GM21528 (cell line): ENCODE measurements around the gene CUTA.

Experiments used
- ATAC-seq: cut with Tn5 transposase; IDR thresholded peaks from one replicate; pipeline ENCODE4 v1.9.1; 2021; ENCODE audit warnings: mild to moderate bottlenecking, moderate library complexity; ENCODE audit not compliant: unreplicated experiment, low FRiP score

The CUTA gene

GRCh38 chr6:33417903-33418689 lies at the start of gene CUTA:
Gene CUTA (minus strand): TSS chr6:33418107. CDS start chr6:33418000, 107 bp downstream.
- ATAC-seq = peak; percentile 83

- no peak for ATAC-seq
These were observed 49.2 kb upstream of the CUTA start for GRCh38 chr6:33467091-33467490.

GRCh38 chr6:33466075-33466735 lies 48.3 kb upstream of the CUTA start:
- ATAC-seq = no peak

- ATAC-seq = no peak
These were observed 41.3 kb upstream of the CUTA start for GRCh38 chr6:33459226-33459625.

GRCh38 chr6:33458676-33459075 lies 40.8 kb upstream of the CUTA start:
- ATAC-seq = no peak

GRCh38 chr6:33456156-33456555 lies 38.2 kb upstream of the CUTA start:
- no peak for ATAC-seq

- no peak for ATAC-seq
These were observed 37.1 kb upstream of the CUTA start for GRCh38 chr6:33455051-33455450.

GRCh38 chr6:33454009-33454946 lies 36.4 kb upstream of the CUTA start, which contains the start of gene ZBTB9:
Gene ZBTB9 (plus strand): TSS chr6:33454576. CDS start chr6:33455101, 525 bp downstream.
- peak; percentile 96 for ATAC-seq

GRCh38 chr6:33453393-33454008 lies 35.6 kb upstream of the CUTA start:
- no peak for ATAC-seq

GRCh38 chr6:33452496-33452895 lies 34.6 kb upstream of the CUTA start:
- ATAC-seq = no peak

- no peak for ATAC-seq
These were observed 33.7 kb upstream of the CUTA start for GRCh38 chr6:33451606-33452005.

- no peak for ATAC-seq
These were observed 32.5 kb upstream of the CUTA start for GRCh38 chr6:33450434-33450833.

GRCh38 chr6:33446356-33446755 lies 28.4 kb upstream of the CUTA start:
- no peak for ATAC-seq

- no peak for ATAC-seq
These were observed 27.3 kb upstream of the CUTA start for GRCh38 chr6:33445119-33445603.

- no peak for ATAC-seq
These were observed 26.0 kb upstream of the CUTA start for GRCh38 chr6:33443619-33444504.

GRCh38 chr6:33443025-33443424 lies 25.1 kb upstream of the CUTA start:
- ATAC-seq = no peak

- no peak for ATAC-seq
These were observed 24.4 kb upstream of the CUTA start for GRCh38 chr6:33442283-33442682.

- no peak for ATAC-seq
These were observed 23.6 kb upstream of the CUTA start for GRCh38 chr6:33441457-33441856.

GRCh38 chr6:33440649-33441309 lies 22.9 kb upstream of the CUTA start:
- no peak for ATAC-seq
